Measurements from ENCODE around the gene BIN1. TPM values are rescaled to one million over a fixed set of nuclear protein-coding genes. Genes with fewer than 3 reads are reported as not detected.

BIN1 gene
- total and polyA plus RNA-seq, 12 donors, result 62.1 to 207 (median 125) TPM

DNA sequence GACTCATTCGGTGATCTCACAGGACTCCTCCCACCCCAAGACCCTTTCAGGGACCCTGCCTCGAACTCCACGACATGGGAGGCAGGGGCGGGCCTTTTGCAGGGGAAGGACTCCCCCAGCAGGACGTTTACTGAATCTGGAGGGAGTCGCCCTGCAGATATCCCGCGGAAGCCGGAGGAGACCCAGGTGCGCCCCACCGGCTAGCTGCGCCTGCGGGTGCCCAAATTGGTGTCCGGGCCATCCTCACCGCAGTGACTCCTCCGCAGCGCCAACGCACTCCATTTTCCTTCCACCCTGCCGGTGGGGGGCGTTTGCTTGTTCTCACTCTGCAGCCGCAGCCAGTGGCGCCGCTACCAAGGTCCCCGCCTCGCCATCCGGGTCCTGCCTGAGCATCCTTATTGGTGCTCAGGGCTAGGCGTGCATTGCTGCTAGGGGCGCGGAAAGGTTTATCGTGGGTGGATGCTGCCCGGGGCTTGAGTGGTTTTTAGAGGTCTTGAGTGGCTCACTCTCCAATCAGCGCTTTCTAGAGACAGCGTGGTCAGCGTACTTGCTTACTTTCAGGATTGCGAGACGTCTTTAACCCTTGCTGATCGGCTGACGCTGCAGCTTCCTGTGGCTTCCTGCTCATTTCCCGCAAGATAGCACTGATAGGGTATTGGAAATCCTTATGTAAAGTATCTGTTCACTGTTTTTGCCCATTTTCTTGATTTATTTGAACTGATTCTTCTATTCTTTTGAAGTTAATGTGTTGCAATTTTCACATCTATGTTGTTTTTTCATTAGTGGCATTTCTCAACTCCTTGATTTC is 81.4 kb downstream of the BIN1 start:
- H3K36me3 ChIP-seq (replicated peaks in 1 of 2), result no peaks in the 10 kb centered on the region
- 1 to 5% (median 1%) methylated on average over 14 to 39 of the region's 39 CpGs for WGBS, 4 donors
- TF ChIP-seq, protein P1, sequence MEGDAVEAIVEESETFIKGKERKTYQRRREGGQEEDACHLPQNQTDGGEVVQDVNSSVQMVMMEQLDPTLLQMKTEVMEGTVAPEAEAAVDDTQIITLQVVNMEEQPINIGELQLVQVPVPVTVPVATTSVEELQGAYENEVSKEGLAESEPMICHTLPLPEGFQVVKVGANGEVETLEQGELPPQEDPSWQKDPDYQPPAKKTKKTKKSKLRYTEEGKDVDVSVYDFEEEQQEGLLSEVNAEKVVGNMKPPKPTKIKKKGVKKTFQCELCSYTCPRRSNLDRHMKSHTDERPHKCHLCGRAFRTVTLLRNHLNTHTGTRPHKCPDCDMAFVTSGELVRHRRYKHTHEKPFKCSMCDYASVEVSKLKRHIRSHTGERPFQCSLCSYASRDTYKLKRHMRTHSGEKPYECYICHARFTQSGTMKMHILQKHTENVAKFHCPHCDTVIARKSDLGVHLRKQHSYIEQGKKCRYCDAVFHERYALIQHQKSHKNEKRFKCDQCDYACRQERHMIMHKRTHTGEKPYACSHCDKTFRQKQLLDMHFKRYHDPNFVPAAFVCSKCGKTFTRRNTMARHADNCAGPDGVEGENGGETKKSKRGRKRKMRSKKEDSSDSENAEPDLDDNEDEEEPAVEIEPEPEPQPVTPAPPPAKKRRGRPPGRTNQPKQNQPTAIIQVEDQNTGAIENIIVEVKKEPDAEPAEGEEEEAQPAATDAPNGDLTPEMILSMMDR (IDR thresholded peaks at IDR 0.05), result peak in 1 of 6 experiments; percentile 21
- no peak for TF ChIP-seq POLR2A (IDR thresholded peaks at IDR 0.05)
- H3K4me1 ChIP-seq (replicated peaks in 1 of 2), result peaks cover 4 to 14% of the 10 kb centered on the region in 2 donors
- intact Hi-C loops (cut with DNase I), result no loop called here
- H3K27me3 ChIP-seq, result peaks cover 14% of the 10 kb centered on the region
- DNase-seq, result peak; percentile 50 to 90 (median 69)
- no peaks in the 10 kb centered on the region for H3K9me3 ChIP-seq (replicated peaks in 1 of 3)
- peak overlapping the region in 1 of 4 donors; percentile 51 for H3K4me3 ChIP-seq
- H3K27ac ChIP-seq, result peak overlapping the region in 1 of 5 donors; percentile 18

DNA sequence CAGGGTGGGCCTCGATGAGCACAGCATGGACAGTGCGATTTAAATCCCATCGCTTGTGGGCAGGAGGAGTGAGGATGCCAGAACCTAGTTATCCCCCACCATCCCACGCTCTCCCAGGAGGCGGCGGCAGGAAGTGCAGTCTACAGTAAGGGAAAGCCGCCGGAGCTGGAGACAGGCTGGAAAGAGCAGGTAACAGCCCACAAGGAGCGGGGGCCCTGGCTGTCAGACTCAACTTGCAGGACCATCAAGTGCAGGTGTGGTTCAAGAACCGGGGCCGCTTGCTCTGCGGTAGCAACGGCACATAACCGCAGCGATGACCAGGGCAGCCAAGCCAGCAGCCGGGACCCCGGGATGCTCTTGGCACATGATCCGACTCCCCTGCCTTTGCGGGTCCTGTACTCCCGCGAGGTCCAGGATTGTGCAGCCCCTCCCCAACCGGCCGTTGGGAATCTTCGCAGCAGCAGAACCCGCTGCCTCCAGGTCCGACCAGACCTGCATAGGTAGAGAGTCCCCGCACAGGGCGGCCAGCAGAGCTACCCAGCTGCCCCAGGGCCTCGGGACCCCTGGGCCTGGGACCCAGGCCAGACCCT is 82.1 kb downstream of the BIN1 start:
- H3K27me3 ChIP-seq, result peaks cover 14% of the 10 kb centered on the region
- no peaks in the 10 kb centered on the region for H3K36me3 ChIP-seq (replicated peaks in 1 of 2)
- peaks cover 4 to 14% of the 10 kb centered on the region in 2 donors for H3K4me1 ChIP-seq (replicated peaks in 1 of 2)
- 12 to 20% (median 14%) methylated on average over 15 to 29 of the region's 29 CpGs for WGBS, 4 donors
- no peaks in the 10 kb centered on the region for H3K9me3 ChIP-seq (replicated peaks in 1 of 3)
- peak in 2 of 7 donors; percentile 29 to 64 for DNase-seq
- intact Hi-C loops (cut with DNase I), result no loop called here
- TF ChIP-seq POLR2A (IDR thresholded peaks at IDR 0.05), result no peak
- TF ChIP-seq, protein P1 (IDR thresholded peaks at IDR 0.05), result peak in 2 of 6 experiments; percentile 7 to 33
- H3K27ac ChIP-seq, result peak overlapping the region in 1 of 5 donors; percentile 18
- peak overlapping the region in 1 of 4 donors; percentile 51 for H3K4me3 ChIP-seq

DNA sequence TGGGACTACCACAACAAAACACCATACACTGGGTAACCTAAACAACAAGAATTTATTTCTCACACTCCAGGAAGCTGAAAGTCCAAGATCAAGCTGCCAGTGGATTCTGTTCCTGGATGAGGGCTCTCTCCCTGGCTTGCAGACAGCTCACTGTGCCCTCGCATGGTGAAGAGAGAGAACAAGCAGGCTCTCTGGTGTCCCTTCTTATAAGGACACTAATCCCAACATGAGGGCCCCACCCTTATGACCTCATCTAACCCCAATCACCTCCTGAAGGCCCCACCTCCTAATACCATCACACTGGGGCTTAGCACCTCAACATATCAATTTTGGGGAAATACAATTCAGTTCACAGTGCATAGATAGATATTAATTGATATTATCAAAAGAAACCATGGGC is 83.5 kb downstream of the BIN1 start:
- WGBS, 4 donors, result 82 to 100% (median 93%) methylated on average over 1 of the region's 1 CpG
- no peak for DNase-seq
- intact Hi-C loops (cut with DNase I), result no loop called here

DNA sequence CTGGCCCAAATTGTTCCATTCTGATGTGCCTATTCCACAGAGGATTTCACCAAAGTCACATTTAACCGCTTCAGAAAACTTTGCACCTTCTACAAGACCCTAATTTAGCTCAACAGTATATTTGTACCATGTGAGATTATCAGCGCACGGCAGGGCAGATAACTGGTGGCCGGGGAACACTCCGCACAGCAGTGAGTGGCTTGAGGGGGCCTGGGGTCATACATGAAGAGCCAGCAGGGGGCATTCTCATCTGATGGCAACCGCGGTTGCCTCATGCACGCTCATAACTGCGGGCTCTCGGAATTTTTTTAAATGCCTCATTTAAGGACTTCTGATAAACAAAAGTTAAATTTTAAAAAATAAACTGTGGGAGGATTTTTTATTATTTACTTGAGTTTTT is 84.1 kb downstream of the BIN1 start:
- DNase-seq, result no peak
- Histone ChIP-seq H3K9me3 (replicated peaks in 1 of 3) (no peaks in the 10 kb centered on the region), H3K27me3 (peaks cover 10% of the 10 kb centered on the region), H3K36me3 (replicated peaks in 1 of 2) (no peaks in the 10 kb centered on the region), H3K4me1 (replicated peaks in 1 of 2) (peaks cover 4 to 14% of the 10 kb centered on the region in 2 donors), H3K4me3 (no peak overlapping the region), H3K27ac (no peak overlapping the region)
- intact Hi-C loops (cut with DNase I), result no loop called here
- TF ChIP-seq, protein P1 (IDR thresholded peaks at IDR 0.05), result no peak
- TF ChIP-seq POLR2A (IDR thresholded peaks at IDR 0.05), result no peak
- WGBS, 4 donors, result 95 to 97% (median 96%) methylated on average over 10 of the region's 10 CpGs

More for the DNA sequence above, 83.5 kb downstream of the BIN1 start:
- TF ChIP-seq, protein P1 (IDR thresholded peaks at IDR 0.05), result no peak
- no peak for TF ChIP-seq POLR2A (IDR thresholded peaks at IDR 0.05)
- Histone ChIP-seq H3K36me3 (replicated peaks in 1 of 2) (no peaks in the 10 kb centered on the region), H3K4me3 (no peak overlapping the region), H3K27me3 (peaks cover 14% of the 10 kb centered on the region), H3K9me3 (replicated peaks in 1 of 3) (no peaks in the 10 kb centered on the region), H3K4me1 (replicated peaks in 1 of 2) (peaks cover 4 to 14% of the 10 kb centered on the region in 2 donors), H3K27ac (no peak overlapping the region)
